Activated CD8-positive, alpha-beta memory T cell treated with anti-CD3 and anti-CD28 coated beads, Interleukin-2, amount 50 U/mL, for 24 hours (primary cell): ENCODE results near the gene SREBF1.

Source experiments
- DNase-seq: peaks from one replicate; pipeline ENCODE4 v3.0.0-alpha.2; 2020; ENCODE audit errors: extremely low read depth

Gene SREBF1

DNA sequence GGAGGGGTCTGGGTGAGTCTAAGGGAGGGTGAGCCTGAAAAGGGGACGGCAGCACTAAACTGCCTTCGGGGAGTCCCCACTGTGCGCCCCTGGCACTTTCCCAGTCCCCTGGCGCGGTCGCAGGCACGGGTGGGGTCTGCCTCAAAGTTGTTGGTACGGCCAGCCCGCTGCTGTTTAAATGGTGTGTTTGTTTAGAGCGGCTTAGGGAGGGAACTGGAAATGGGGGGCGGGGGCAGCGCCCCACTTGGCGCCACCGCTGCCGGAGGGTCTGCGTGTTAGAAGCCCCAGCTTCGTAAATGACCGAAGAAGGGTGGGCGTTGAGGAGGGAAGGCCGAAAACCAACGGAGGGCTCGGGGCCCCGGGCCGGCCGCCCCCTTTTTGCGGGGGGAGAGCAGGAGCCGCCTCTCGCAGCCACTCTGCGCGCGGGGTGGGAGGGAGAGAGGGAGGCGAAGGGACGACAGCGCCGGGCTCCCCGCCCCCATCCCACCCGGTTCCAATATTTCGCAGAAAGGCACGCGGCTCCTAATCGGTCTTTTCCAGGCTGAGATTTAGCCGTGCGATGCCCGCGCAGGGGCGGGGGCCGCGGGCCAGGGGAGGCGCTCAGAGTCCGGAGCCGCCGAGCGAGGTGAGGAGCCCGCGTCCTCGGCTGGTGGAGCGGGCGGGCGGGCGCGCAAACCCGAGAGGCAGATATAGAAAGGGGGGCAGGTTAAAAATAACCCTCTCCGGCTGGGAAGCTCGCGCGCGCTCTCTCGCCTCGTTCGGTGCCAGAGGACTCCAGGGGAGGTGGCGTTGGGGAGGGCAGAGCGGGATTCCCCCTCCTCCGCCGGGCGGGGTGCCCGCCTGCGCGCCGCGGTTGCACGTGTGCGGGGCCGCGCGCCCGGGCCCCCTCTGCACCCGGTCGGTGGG lies 54.9 kb downstream of the SREBF1 start:
- no peak for DNase-seq

DNA sequence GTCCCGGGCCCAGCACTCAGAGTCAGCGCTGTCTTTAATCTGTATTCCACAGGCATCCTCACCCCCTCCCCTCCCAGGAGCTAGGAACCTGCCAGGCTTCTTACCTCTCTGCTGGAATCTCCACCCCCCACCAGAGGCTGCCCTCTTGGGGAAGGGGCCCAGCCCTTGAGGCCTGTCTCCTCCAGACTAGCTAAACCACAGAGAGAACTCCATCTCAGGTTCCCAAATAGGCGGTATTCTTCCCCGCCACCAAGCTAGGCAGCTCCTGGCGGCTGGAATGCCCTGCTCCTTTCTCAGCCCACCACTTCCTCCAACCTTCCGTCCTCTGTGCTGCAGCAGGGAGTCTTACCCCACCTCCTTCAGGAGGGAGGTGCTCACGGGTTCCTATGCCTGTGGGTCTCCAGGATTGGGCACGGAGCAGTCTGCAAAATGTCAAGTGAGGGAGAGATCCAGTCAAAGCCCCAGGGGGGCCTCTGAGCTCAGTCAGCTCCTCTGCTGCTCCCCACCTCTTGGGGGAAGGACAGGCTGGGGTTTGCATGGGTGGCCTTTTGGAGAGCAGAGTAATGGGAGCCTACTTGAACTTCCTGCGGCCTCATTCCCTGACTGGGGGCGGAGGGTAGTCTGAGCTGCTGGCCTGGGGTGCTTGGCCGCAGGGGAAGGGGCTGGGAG lies 55.7 kb downstream of the SREBF1 start:
- DNase-seq, result no peak

DNA sequence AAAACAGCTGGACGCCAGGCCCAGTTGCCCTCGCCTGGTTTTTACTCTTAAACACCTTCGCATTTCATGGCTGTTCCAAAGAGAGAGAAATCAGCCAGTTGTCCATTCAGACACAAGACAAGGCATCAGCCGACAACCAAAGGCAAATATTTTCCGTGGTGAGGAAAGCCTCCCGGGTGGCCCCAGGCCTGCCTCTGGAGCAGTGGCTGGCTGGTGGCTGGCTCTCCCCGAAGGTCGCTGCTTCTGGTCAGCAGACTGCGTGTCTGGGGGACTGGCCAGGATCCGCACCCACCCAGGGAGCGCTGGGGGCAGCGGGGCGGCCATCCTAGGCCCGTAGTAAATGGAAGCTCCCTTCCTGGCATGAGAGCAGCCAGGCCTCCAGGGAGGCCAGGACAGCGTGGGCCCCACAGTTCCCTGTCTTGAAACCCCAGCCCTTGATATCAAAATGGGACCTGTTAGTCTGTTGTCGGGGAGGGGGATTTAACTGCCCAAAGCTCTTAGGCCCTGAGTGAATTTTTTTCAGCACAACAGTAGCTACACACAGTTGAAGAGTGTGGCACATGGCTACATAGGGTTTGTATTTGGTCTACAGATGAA lies 57.7 kb downstream of the SREBF1 start:
- no peak for DNase-seq

DNA sequence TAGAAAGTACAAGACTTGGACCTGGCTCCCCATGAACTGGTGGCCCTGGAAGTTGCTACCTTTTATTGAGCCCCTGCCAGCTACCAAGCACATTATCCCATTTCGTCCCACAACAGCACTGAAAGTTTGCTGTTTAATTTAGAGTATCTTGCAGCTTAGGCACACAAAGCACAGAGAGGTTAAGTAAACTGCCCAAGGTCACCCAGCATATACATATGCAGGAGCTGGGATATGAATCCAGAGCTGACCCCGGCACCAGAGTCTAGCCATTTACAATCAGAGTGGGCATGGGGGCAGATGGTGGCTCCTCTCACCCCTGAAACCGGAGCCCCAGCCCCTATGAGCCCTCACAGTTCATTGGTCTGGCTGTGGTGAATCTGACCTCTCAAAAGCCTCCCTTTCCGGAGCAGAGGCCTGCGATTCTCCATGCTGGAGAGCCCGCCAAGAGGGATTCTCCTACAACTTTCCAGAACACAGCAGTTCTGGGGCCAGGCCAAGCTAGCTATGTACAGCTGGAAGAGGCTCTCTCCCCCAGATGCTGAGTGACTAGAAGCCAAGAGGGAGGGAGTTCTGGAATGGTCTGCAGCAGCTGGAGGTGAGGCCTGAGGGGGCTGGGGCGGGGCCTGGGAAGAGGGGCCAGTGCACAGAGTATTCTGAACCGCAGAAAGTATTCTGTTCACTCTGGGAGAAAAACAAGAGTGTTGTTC lies 58.3 kb downstream of the SREBF1 start:
- no peak for DNase-seq

DNA sequence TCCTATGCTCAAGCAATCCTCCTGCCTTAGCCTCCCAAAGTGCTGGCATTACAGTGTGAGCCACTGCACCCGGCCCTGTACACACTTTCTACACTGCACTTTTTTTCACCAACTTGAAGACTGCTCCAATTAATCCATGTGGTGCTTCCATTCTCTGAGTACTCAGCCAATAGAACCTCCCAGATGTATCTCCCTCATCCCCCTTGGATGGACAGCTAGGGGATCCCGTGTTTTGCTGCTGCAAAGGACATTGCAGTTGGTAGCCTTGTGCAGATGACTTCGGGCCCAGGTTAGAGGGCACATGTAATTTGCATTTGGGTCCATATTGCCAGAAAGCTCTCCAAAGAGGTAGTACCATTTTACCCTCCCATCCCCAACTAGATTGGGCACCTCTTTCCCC lies 59.9 kb downstream of the SREBF1 start:
- no peak for DNase-seq

DNA sequence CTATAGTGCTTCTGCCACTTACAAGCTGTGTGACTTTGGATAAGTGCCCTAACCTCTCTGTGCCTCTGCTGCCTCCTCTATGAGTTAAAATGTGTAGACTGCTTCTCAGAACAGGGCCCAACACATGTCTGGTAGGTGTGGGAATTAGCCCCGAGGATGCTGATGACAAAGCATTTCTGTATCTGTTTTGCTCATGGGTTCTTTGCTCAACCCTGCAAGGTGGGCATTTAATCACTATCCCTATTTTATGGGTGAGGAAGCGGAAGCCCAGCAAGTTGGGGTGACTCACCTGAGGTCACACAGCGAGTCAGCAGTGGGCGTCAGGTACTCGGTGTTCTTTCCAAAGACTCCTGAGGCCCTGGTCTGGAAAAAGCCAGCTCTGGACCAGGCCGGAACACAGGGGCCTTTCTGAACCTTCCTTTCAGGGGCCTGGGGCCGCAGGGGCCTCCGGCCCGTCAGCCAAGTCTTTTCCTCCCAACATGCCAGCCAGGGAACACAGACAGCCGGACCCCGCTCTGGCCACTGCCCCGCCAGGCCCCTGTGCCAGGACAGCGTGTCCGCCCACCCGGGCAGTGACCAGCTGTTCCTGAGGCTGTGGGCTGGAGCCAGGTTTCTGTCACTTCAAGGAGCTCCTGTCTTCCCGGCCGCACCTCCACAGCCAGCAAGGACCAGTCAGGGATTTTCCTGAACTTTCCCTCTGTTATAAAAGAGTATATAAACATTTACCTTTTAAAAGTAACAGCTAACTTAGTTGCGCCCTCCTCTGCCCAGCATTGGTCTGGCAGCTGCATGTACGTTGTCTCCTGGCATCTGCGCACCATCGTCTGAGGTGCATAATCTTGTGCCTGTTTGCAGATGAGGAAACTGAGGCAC lies 62.5 kb downstream of the SREBF1 start:
- no peak for DNase-seq

DNA sequence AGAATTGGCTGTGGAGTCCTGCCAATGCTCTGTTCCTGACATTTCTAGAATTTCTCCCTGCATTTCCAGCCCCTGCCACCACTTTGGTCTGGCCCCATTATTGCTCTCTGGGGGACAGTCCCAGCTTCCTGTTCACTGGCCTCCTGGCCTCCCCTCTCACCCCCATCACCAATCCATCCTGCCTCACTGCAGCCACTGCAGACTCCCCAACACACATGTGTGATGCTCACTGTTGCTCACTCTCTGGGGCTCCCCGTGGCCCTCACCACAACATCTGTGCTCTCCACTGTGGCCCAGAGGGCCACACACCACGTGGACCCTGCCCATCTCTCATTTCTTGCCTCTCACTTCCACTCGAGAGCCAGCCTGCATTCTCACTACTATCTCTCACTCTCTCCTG lies 64.6 kb downstream of the SREBF1 start:
- DNase-seq, result no peak

DNA sequence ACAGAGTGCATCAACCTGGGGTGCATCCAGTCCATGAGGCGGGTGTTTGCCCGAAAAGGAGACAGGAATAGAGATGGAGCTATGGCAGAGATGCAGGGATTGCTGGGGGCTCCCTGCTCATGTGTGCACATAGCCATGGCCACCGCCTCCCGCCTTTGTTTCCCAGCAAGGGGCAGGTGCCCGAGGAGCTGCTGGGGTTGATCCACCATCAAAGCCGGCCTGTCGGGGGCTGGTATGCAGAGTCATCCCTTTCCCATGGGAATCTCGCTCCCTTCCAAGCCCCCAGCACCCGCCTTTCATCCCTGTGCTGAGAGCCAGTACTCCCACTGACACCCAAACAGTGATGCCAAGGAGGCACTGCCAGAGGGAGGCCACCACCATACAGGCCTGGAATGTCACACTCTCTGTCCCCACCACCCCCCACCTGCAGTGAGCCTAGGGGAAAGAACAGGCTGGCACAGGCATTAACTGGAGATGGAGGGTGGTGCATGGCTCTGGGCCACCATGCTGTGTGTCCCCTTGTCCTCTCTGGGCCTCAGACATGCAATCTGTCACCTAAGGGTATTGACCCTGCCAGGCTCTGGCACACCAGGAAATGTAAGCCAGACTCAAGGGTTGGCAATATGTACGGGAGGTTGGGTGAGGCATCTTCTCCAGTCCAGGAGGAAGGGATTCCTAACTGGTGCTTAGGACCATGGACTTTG lies 65.1 kb downstream of the SREBF1 start:
- no peak for DNase-seq

DNA sequence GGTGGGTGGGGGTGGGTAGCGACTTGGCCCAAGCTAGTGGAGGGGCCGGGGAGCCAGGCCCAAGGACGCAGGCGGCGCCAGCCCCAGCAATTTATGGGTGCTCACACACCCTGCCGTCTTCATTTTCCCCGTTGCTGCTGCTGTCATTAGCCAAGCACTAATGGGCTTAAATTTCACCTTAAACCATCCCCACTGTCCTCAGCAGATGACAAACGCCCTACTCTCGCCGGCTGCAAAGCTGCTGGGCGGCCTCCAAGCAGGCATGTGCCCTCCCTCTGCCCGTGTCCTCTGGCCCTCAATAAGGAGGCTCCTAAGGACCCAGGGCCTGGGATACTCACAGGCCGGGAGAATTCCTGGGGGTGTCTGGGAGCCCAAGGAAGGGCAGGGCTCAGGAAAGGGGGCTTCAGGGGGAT lies 66.1 kb downstream of the SREBF1 start:
- no peak for DNase-seq

DNA sequence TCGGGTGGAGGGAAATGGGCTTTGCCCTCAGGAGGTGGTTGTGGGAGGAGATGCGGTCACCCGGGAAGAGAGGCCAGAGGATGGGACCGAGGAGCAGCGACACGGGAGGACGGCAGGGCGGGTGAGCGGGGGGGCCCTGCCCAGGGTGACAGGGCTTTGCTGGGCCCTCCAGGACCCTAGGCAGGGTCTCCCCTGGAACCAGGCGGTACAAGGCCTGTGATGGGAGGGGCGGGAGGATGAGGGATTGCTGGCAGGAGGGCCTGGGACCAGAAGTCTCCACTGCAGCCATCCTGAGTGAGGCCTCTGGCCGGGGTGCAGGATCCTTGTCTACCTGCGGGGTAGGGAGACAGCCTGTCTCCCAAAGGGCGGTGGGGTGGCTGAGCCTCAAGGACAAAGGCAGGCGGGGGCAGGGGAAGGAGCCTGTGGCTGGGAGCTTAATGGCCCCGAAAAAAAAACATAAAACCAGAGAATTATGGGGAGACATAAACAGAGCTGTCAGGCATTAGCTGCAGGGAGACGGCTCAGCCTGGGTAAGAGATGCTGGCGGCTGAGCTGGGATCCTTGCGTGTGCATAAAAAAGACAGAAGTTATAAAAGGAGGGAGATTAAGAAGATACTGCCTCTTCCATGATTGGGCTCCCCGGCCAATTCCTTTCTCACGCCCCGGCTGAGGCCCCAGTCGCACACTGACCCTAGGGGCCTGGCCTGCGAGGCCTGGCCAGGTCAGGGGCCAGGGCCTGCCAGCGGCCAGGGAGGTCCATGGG lies 66.7 kb downstream of the SREBF1 start:
- DNase-seq, result no peak

DNA sequence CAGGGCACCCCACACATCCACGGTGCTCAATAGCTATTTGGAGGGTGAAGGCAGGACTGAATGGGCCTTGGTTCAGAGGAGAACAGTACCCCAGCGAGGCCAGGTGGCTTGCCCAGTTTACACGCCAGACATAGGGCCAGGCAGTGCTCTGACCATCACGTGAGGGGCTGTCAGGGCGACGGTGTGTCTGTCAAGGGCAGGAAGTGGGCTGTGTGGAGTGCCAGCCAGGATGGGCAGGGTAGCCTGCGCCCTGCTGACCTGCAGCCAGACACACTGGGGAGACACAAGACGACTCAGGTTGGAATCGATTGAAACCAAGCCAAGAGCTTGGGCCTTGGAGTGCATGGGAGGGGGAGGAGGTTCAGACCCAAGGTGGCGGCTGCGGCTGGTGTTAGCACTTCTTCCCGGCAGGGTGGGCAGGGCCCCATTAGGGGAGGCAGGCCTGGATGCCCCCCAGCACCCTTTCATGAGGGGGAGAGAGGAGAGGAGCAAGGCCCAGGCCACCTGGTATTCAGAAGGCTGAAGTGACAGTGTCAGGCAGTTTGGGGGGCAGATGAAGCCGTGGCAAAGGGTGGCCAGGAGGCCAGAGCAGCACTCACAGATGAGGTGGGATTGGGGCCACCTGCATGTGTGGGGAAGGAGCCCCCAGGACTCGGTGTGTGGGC lies 68.2 kb downstream of the SREBF1 start:
- no peak for DNase-seq

DNA sequence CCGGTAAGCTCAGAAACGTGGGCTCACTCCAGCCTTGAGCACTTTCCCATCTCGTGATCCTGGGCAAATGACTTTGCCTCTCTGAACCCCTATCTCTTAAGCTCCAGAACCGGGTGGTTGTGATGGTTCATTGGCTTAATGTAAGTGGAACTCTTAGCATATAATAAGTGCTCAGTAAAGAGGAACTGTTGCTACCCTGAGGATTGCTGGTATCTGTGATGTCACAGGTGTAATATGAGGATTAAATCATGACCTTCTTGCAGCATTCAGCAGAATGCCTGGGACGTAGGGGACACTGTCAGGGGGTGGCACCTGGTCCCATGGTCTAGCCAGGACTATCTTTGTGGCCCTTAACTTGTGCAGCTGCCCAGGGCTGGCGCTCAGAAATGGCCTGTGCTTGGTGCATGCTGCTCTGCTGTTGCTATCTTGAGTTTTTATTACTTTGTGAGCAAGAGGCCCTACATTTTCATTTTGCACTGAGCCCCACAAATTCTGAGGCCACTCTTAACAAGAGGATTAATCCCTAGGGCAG lies 68.8 kb downstream of the SREBF1 start:
- no peak for DNase-seq

DNA sequence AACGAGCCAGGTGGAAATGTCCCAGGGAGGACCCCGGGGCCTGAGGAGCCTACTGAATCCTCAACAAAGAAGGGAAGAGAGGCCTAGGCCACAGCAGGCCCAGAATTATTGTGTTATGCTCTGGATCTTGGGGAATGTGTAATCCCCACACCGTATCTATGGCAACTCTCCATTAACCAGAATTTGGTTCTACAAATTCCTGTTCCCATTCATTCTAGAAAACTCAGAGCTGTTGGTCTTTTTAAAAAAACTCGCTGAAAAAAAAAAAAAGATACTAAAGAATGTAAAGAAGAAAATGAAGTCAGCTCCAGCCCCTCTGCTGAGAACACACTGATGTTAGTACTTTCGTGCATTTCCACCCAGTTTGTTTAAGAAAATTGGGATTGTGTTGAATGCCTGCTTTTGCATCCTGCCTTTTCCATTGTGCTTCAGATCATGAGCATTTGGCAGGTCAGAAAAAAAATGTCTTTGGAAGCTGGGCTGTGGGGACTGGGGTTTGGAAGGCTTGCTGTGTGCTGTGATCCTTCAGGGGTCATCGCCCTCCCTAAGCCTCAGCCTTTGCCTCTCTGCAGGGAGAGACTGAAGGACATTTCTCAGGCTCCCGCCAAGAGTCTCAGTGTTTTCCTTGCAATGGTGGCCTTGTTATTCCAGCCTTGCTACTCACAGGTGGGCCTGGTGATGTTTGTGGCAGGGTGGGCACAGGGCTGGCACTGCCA lies 69.5 kb downstream of the SREBF1 start:
- no peak for DNase-seq

DNA sequence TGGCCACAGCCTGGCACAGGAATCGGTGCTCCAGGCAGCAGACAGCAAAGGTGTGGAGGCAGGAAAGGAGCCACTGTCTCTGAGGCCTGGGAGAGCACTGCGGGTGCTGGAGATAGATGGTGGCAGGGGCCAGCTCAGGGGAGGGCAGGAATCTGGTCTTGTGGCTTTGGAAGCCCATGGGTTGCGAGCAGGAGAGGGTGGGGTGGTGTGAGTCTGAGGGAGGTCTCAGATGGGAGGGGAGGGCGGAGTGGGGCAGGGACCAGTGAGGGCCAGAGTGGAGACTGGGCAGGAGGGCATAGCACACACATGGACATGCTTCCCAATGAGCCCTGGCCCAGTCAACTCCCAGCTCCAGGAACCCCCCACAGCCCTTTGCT lies 70.1 kb downstream of the SREBF1 start:
- no peak for DNase-seq

DNA sequence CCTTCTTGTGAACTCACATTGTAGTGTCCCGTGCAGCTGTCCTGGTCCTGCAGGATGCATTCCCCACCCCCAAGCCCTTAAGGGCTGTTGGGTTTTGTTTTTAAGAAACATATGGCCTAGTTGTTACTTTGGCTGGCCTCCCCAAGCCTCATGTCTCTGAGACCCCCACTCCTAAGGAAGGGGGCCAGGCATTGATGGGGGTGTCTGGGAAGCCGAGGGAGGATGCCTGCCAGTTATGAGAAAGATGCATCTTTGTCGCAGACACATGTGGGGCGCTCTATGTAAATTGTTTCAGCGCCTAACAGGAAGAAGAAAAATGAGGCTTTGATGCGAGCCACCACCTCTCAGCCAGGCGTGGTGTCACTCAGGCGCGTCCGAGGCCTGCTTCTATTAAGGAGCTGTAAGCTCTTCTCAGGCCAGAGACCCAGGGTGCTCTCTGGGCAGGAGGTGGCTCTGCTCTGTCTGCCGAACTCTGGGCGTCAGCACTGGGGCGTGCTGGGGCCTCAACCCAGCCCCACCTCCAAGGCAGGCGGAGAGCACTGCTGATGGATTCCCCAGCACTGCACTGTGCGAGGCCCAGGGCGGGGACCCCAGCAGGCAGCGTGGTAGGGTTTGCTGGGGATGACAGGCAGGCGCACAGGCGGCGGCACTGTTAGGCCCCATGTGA lies 70.6 kb downstream of the SREBF1 start:
- no peak for DNase-seq

DNA sequence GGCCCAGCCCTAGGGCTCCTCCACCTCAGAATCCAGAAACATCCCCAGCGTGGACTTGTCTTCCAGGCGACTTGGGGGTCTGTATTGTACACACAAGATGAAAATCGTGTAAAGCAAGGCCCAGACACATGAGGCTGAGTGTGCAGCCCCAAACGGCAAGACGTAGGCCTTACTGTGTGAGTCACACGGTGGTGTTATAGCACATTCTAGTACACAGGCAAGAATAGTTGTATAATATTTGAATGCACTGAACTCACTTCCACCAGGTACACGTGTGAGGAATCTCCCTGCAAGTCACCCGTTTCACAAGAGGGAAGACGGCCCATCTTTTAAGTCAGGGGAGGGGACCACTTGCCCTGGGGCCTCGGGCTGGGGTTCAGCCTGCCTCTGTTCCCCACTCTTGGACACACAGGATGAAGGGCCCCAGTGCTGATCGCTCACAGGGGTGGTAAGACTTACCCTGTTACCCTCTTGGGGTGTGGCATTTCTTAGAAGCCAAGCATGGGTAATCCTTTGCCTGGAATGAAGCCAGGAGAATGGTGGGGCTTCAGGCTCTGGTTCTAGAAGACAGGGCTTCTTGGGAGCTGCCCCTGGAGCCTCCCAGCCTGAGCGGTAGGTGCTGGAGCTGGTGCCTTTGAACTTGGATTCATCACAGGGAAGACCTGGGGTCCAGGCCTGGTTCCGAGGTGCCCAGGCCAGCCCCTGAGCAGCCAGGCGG lies 71.3 kb downstream of the SREBF1 start:
- no peak for DNase-seq

DNA sequence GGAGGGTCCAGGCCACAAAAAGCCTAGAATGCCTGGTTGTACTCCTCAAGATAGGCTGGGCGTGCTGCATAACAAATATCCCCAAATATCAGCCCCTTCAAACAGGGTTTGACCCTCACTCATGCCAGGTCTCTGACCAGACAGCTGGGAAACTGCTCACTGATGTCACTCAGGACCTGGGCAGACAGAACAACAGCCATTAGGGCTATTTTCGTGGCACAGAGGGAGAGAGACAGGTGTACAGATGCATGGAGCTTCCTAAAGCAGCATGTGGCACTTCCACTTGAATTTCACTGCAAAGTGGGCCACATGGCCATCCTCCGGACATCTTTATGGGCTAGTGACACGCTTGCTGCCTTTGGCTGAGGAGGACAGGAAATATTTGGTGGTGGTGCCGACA lies 73.1 kb downstream of the SREBF1 start:
- DNase-seq, result no peak
